Activated CD8-positive, alpha-beta memory T cell treated with anti-CD3 and anti-CD28 coated beads, Interleukin-2, amount 10 ng/mL, durations not matched to agents 7 days and 5 days (primary cell): ENCODE data around the gene MED15. TPM values are rescaled to one million over a fixed set of nuclear protein-coding genes. Genes with fewer than 3 reads are reported as not detected.

ENCODE experiments used
- ATAC-seq: fragments of 150-1000 bp; cut with Tn5 transposase; one replicate; pipeline ENCODE4 v1.10.0; 2021; ENCODE audit warnings: moderate library complexity
- CTCF ChIA-PET: fragments of 350-600 bp; sonication (Branson Sonifier 250); formaldehyde crosslinking; loops from one replicate; lab custom pipeline; 2021; ENCODE audit warnings: antibody characterized with exemption; lab: Charles Lee
- DNase-seq: peaks from one replicate; pipeline ENCODE4 v3.0.0-alpha.2; 2020
- H3K27ac Mint-ChIP-seq: one replicate; pipeline ENCODE4 v1.8.0; 2021; ENCODE audit warnings: mild to moderate bottlenecking, mixed read lengths
- H3K27me3 Mint-ChIP-seq: one replicate; pipeline ENCODE4 v1.8.0; 2021; ENCODE audit warnings: mixed read lengths
- H3K36me3 Mint-ChIP-seq: one replicate; pipeline ENCODE4 v1.8.0; 2021; ENCODE audit warnings: mild to moderate bottlenecking, mixed read lengths
- H3K4me1 Mint-ChIP-seq: one replicate; pipeline ENCODE4 v1.8.0; 2021; ENCODE audit warnings: mixed read lengths
- H3K4me3 Mint-ChIP-seq: one replicate; pipeline ENCODE4 v1.8.0; 2021; ENCODE audit warnings: mild to moderate bottlenecking, moderate library complexity, mixed read lengths
- H3K9me3 Mint-ChIP-seq: one replicate; pipeline ENCODE4 v1.8.0; 2022; ENCODE audit warnings: low read depth, mixed read lengths
- total RNA-seq, 2 experiments: library from RNA; stranded (reverse); gene quantifications; one replicate each; pipeline ENCODE4 v1.2.3, GENCODE V29; 2021

MED15 gene
- total RNA-seq, 2 experiments from 2014 or later: 145 to 179 TPM

- H3K36me3 Mint-ChIP-seq: peaks cover 74% of the 10 kb centered on the region
- CTCF ChIA-PET: interaction anchor here (1.3 to 17.2 kb wide), 3 partner anchors 8 to 51 kb away, joined by 4 to 406 read pairs (median 17); no protein-coding TSS in a partner anchor
- ATAC-seq (no peak), DNase-seq (no peak)
- H3K27ac Mint-ChIP-seq: peak overlapping the region; percentile 25
- H3K4me3 Mint-ChIP-seq: no peak overlapping the region
- H3K4me1 Mint-ChIP-seq: peaks cover 87% of the 10 kb centered on the region
- H3K9me3 Mint-ChIP-seq: peaks cover 11% of the 10 kb centered on the region
- H3K27me3 Mint-ChIP-seq: no peaks in the 10 kb centered on the region
Measured at GRCh38 chr22:20559174-20559760, 51.9 kb downstream of the MED15 start.

DNA sequence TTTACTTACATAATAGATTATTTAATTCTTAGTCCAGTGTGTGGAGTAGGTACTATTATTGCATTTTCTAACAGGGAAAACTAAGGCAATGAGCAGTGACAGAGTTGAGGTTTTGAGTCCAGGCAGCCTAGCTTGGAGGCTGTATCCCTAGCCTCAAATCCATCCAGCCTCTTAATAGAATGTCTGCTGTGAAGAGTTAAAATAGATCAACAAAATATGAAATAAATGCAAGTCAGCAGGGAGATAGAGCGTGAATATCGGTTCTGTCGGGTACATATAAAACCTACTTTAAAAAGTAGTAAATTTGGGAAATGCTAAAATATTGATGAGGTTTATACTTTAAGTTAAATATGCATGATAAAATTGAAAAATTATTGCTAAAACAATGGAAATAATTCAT lies 53.3 kb downstream of the MED15 start:
- H3K27ac Mint-ChIP-seq: no peak overlapping the region
- no peak for DNase-seq
- H3K27me3 Mint-ChIP-seq: no peaks in the 10 kb centered on the region
- ATAC-seq: no peak
- H3K4me3 Mint-ChIP-seq: no peak overlapping the region
- peaks cover 72% of the 10 kb centered on the region for H3K36me3 Mint-ChIP-seq
- CTCF ChIA-PET: interaction anchor here (1.2 to 14.1 kb wide), 2 partner anchors 9 to 11 kb away, joined by 5 to 406 read pairs; no protein-coding TSS in a partner anchor
- peaks cover 11% of the 10 kb centered on the region for H3K9me3 Mint-ChIP-seq
- peaks cover 86% of the 10 kb centered on the region for H3K4me1 Mint-ChIP-seq

GRCh38 chr22:20561882-20562281 lies 54.5 kb downstream of the MED15 start:
- H3K9me3 Mint-ChIP-seq: peaks cover 11% of the 10 kb centered on the region
- no peak overlapping the region for H3K4me3 Mint-ChIP-seq
- H3K4me1 Mint-ChIP-seq: peaks cover 86% of the 10 kb centered on the region
- H3K27ac Mint-ChIP-seq: peak overlapping the region; percentile 64
- peaks cover 77% of the 10 kb centered on the region for H3K36me3 Mint-ChIP-seq
- ATAC-seq (no peak), DNase-seq (no peak)
- no peaks in the 10 kb centered on the region for H3K27me3 Mint-ChIP-seq
- CTCF ChIA-PET: interaction anchor here (1.0 to 14.1 kb wide), 5 partner anchors 9 to 144 kb away, joined by 3 to 406 read pairs (median 6); partner anchors contain the start of gene MED15

- DNase-seq: no peak
- Mint-ChIP-seq H3K4me3 (peak overlapping the region; percentile 30), H3K27ac (peak overlapping the region; percentile 90), H3K4me1 (peaks cover 86% of the 10 kb centered on the region), H3K36me3 (peaks cover 78% of the 10 kb centered on the region), H3K27me3 (no peaks in the 10 kb centered on the region), H3K9me3 (peaks cover 11% of the 10 kb centered on the region)
- CTCF ChIA-PET: interaction anchor here (1.1 to 14.1 kb wide), 11 partner anchors 8 to 145 kb away, joined by 3 to 406 read pairs (median 5); partner anchors contain the start of gene MED15
- ATAC-seq: peak; percentile 28
Measured at GRCh38 chr22:20562607-20563465, 55.4 kb downstream of the MED15 start.

DNA sequence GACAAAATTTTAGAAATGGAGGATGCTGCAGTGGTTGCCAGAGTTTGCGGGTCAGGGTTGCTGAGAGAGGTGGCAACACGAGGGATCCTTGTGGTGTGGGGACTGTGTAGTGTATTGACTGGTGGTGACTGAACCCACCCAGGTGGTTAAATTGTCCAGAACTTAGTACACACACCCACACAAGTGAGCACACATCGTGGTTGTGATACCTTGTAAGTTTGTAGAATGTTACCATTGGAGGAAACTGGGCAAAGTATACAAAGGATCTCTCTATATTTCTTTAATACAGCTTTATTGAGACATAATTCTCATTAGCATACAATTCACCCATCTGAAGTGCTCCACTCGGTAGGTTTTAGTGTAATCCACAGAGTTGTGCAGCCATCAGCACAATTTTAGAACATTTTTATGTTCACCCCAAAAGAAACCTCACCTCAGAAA lies 56.1 kb downstream of the MED15 start:
- CTCF ChIA-PET: interaction anchor here (0.9 to 14.1 kb wide), 17 partner anchors 10 to 145 kb away, joined by 3 to 406 read pairs (median 4); partner anchors contain the start of gene MED15
- H3K4me1 Mint-ChIP-seq: peaks cover 86% of the 10 kb centered on the region
- peak; percentile 45 for ATAC-seq

DNA sequence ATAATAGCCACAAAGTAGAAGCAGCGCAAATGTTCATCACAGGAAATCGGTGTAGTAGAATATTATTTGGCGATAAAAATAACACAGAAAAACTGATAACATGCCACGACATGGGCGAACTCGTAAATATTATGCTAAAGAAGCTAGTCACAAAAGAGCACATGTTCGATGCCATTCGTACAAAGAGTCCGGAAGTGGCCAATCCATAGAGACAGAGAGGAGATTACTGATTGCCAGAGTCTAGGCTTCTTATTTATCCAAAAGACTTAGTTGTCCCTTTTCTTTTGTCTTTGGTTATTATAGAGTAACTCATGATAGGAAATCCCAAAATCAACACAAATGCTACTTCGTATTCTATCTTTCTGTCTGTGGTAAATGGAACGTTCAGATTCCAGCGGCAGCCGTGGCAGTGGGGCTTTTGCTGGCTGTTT lies 56.5 kb downstream of the MED15 start:
- DNase-seq (no peak), ATAC-seq (no peak)
- H3K27me3 Mint-ChIP-seq: no peaks in the 10 kb centered on the region
- H3K4me3 Mint-ChIP-seq: peak overlapping the region; percentile 30
- CTCF ChIA-PET: interaction anchor here (0.8 to 14.1 kb wide), 21 partner anchors 9 to 146 kb away, joined by 3 to 406 read pairs (median 4); partner anchors contain the start of gene MED15
- peaks cover 6% of the 10 kb centered on the region for H3K9me3 Mint-ChIP-seq
- H3K27ac Mint-ChIP-seq: peak overlapping the region; percentile 90
- peaks cover 86% of the 10 kb centered on the region for H3K4me1 Mint-ChIP-seq
- peaks cover 78% of the 10 kb centered on the region for H3K36me3 Mint-ChIP-seq

More for the DNA sequence above, 56.1 kb downstream of the MED15 start:
- Mint-ChIP-seq H3K36me3 (peaks cover 78% of the 10 kb centered on the region), H3K27ac (peak overlapping the region; percentile 90), H3K4me3 (peak overlapping the region; percentile 30), H3K9me3 (peaks cover 10% of the 10 kb centered on the region), H3K27me3 (no peaks in the 10 kb centered on the region)
- peak; percentile 82 for DNase-seq

GRCh38 chr22:20565079-20565734 lies 57.8 kb downstream of the MED15 start:
- Mint-ChIP-seq H3K27me3 (no peaks in the 10 kb centered on the region), H3K27ac (peak overlapping the region; percentile 93), H3K36me3 (peaks cover 73% of the 10 kb centered on the region), H3K4me3 (no peak overlapping the region), H3K9me3 (no peaks in the 10 kb centered on the region), H3K4me1 (peaks cover 90% of the 10 kb centered on the region)
- ATAC-seq: no peak
- no peak for DNase-seq
- CTCF ChIA-PET: interaction anchor here (0.6 to 14.1 kb wide), 18 partner anchors 11 to 147 kb away, joined by 3 to 406 read pairs (median 4); partner anchors contain the start of gene MED15

DNA sequence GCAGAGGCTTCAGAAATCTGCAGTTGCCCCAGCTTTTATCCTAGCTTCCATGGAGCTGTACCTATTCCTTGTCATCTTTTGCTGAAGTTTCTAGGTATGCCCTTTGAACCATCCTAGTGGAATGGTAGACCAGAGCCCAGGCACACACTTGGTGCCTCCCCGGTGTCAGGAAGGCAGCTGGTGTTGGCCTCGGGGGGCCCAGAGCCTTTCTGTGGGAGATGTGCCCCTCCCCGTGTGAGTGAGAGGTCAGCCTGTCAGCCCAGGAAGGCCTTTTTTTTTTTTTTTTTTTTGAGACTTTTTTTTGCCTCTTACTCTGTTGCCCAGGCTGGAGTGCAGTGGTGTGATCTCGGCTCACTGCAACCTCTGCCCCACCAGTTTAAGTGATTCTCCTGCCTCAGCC lies 58.4 kb downstream of the MED15 start:
- H3K4me3 Mint-ChIP-seq: no peak overlapping the region
- no peak for ATAC-seq

GRCh38 chr22:20566420-20567260 lies 59.2 kb downstream of the MED15 start:
- H3K27ac Mint-ChIP-seq: peak overlapping the region; percentile 93

More for the DNA sequence above, 58.4 kb downstream of the MED15 start:
- CTCF ChIA-PET: interaction anchor here (0.6 to 14.1 kb wide), 13 partner anchors 10 to 218 kb away, joined by 3 to 406 read pairs (median 6); partner anchors contain the start of gene MED15
- peak overlapping the region; percentile 93 for H3K27ac Mint-ChIP-seq
- DNase-seq: no peak
- H3K36me3 Mint-ChIP-seq: peaks cover 72% of the 10 kb centered on the region
- no peaks in the 10 kb centered on the region for H3K9me3 Mint-ChIP-seq
- H3K27me3 Mint-ChIP-seq: no peaks in the 10 kb centered on the region
- H3K4me1 Mint-ChIP-seq: peaks cover 92% of the 10 kb centered on the region

GRCh38 chr22:20567371-20567847 lies 60.0 kb downstream of the MED15 start:
- Mint-ChIP-seq H3K4me1 (peaks cover 94% of the 10 kb centered on the region), H3K27ac (peak overlapping the region; percentile 93), H3K9me3 (no peaks in the 10 kb centered on the region), H3K4me3 (no peak overlapping the region), H3K27me3 (no peaks in the 10 kb centered on the region), H3K36me3 (peaks cover 77% of the 10 kb centered on the region)
- DNase-seq: no peak
- CTCF ChIA-PET: interaction anchor here (0.9 to 14.1 kb wide), 8 partner anchors 16 to 149 kb away, joined by 3 to 406 read pairs (median 6); partner anchors contain the start of gene MED15
- ATAC-seq: no peak

More at GRCh38 chr22:20566420-20567260, 59.2 kb downstream of the MED15 start:
- Mint-ChIP-seq H3K4me1 (peaks cover 96% of the 10 kb centered on the region), H3K4me3 (peak overlapping the region; percentile 19), H3K9me3 (no peaks in the 10 kb centered on the region), H3K36me3 (peaks cover 74% of the 10 kb centered on the region), H3K27me3 (no peaks in the 10 kb centered on the region)
- peak; percentile 78 for DNase-seq
- CTCF ChIA-PET: interaction anchor here (1.0 to 14.1 kb wide), 6 partner anchors 15 to 217 kb away, joined by 3 to 406 read pairs (median 6); partner anchors contain the start of gene MED15
- peak; percentile 10 for ATAC-seq

DNA sequence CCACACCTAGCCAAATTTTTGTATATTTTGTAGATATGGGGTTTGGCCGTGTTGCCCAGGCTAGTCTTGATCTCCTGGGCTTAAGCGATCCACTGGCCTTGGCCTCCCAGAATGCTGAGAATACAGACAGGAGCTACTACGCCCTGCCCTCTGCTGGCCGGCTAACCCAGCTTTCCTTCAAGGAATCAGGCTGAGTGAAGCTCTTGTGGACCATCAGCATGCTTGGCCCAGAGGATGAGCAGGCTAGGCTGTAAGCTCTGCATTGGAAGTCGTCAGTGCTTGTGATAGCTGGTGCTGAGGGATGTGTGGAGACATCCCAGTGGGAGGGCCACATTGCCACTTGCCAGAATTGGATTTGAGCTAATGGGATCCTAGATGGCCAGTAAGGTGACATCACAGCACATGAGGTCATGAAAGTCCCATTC lies 60.6 kb downstream of the MED15 start:
- H3K4me3 Mint-ChIP-seq: peak overlapping the region; percentile 7

More for the DNA sequence above, 60.6 kb downstream of the MED15 start:
- ATAC-seq: no peak
- DNase-seq: no peak
- peaks cover 88% of the 10 kb centered on the region for H3K4me1 Mint-ChIP-seq
- H3K36me3 Mint-ChIP-seq: peaks cover 76% of the 10 kb centered on the region
- H3K27ac Mint-ChIP-seq: peak overlapping the region; percentile 93
- no peaks in the 10 kb centered on the region for H3K27me3 Mint-ChIP-seq
- CTCF ChIA-PET: interaction anchor here (0.9 to 14.1 kb wide), 6 partner anchors 17 to 59 kb away, joined by 3 to 406 read pairs (median 4); no protein-coding TSS in a partner anchor
- no peaks in the 10 kb centered on the region for H3K9me3 Mint-ChIP-seq
